HG02970 (cell line): ENCODE measurements around the gene EFNA2.

Source experiments
- ATAC-seq: cut with Tn5 transposase; IDR thresholded peaks from one replicate; pipeline ENCODE4 v1.9.1; 2021; ENCODE audit warnings: mild to moderate bottlenecking, moderate library complexity, moderate number of reproducible peaks; ENCODE audit not compliant: unreplicated experiment, low FRiP score

The EFNA2 gene

DNA sequence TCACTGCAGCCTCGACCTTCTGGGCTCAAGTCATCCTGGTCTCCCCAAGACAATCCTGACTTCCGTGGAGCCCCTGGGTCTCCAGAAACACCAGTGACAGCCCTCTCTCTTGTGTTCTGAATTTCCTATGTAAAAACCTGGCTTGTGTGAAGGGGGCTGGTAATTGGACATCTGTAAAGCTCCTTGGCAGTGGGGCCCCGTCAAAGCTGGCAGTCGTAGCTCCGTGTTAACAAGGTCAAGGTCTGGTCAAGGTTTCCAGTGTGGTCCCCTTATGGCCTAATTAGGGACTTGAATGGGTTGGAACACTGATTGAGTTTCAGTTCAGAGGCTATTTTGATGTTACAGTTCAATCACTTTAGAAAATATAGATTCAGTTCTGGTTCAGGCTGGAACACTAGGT is 65.2 kb downstream of the EFNA2 start:
- no peak for ATAC-seq
